Measurements from ENCODE around the gene SSRP1. TPM values are rescaled to one million over a fixed set of nuclear protein-coding genes. Genes with fewer than 3 reads are reported as not detected.
A peak's percentile ranks its signal among the peaks of the same experiment; 100 is the strongest.

The SSRP1 gene
- total and polyA plus RNA-seq, 2 donors (not counting 1 experiment from before 2014, with no cell fraction given): 52.7 to 94.1 TPM

GRCh38 chr11:57308426-57309060 lies 27.1 kb downstream of the SSRP1 start:
- Histone ChIP-seq H3K9me3 (ENCODE audit: control insufficient read depth, insufficient read depth, low read depth, low read length) (no peaks in the 10 kb centered on the region), H3K4me2 (ENCODE audit: extremely low read depth, insufficient read depth, low read length) (no peak overlapping the region)

GRCh38 chr11:57307666-57308270 lies 27.9 kb downstream of the SSRP1 start:
- Histone ChIP-seq H3K4me3 (replicated peaks in 1 of 4; ENCODE audit: control extremely low read depth in 1 of 4, insufficient read depth in 1 of 4, low read depth in 3 of 4, low read length in 4 of 4) (peak overlapping the region in 1 of 4 experiments; percentile 27), H4K20me1 (ENCODE audit: control insufficient read depth, extremely low read depth, insufficient read depth, low read length) (no peaks in the 10 kb centered on the region), H3K9ac (ENCODE audit: insufficient read depth, low read length) (no peak overlapping the region), H2AFZ (ENCODE audit: low read length) (no peak overlapping the region), H3K9me3 (ENCODE audit: control insufficient read depth, insufficient read depth, low read depth, low read length) (no peaks in the 10 kb centered on the region), H3K36me3 (ENCODE audit: control insufficient read depth, insufficient read depth, low read length) (peaks cover 28% of the 10 kb centered on the region), H3K4me2 (ENCODE audit: extremely low read depth, insufficient read depth, low read length) (no peak overlapping the region), H3K27ac (ENCODE audit: insufficient read depth, low read length) (no peak overlapping the region), H3K27me3 (ENCODE audit: control insufficient read depth, insufficient read depth, low read length) (no peaks in the 10 kb centered on the region), H3K4me1 (ENCODE audit: control insufficient read depth, extremely low read depth, insufficient read depth, low read length) (peaks cover 37% of the 10 kb centered on the region), H3K79me2 (ENCODE audit: control insufficient read depth, insufficient read depth, low read length) (peaks cover 69% of the 10 kb centered on the region)
- TF ChIP-seq EZH2 (IDR thresholded peaks at IDR 0.05; ENCODE audit: low read length, missing control alignments) (no peak), CTCF (conservative IDR thresholded peaks at IDR 0.05 in 1 of 2, IDR thresholded peaks at IDR 0.05 in 1 of 2; ENCODE audit: low read depth in 1 of 2, low read length in 2 of 2) (no peak)
- no peak for DNase-seq (ENCODE audit: low read depth in 2 of 2)

More at GRCh38 chr11:57308426-57309060, 27.1 kb downstream of the SSRP1 start:
- no peak for TF ChIP-seq EZH2 (IDR thresholded peaks at IDR 0.05; ENCODE audit: low read length, missing control alignments)
- no peak for TF ChIP-seq CTCF (conservative IDR thresholded peaks at IDR 0.05 in 1 of 2, IDR thresholded peaks at IDR 0.05 in 1 of 2; ENCODE audit: low read depth in 1 of 2, low read length in 2 of 2)
- H3K36me3 ChIP-seq (ENCODE audit: control insufficient read depth, insufficient read depth, low read length): peaks cover 28% of the 10 kb centered on the region
- H2AFZ ChIP-seq (ENCODE audit: low read length): no peak overlapping the region
- DNase-seq (ENCODE audit: low read depth in 2 of 2): no peak
- no peaks in the 10 kb centered on the region for H3K27me3 ChIP-seq (ENCODE audit: control insufficient read depth, insufficient read depth, low read length)
- H3K4me1 ChIP-seq (ENCODE audit: control insufficient read depth, extremely low read depth, insufficient read depth, low read length): peaks cover 37% of the 10 kb centered on the region
- no peak overlapping the region for H3K9ac ChIP-seq (ENCODE audit: insufficient read depth, low read length)
- H3K4me3 ChIP-seq (replicated peaks in 1 of 4; ENCODE audit: control extremely low read depth in 1 of 4, insufficient read depth in 1 of 4, low read depth in 3 of 4, low read length in 4 of 4): peak overlapping the region in 1 of 4 experiments; percentile 27
- no peak overlapping the region for H3K27ac ChIP-seq (ENCODE audit: insufficient read depth, low read length)
- H4K20me1 ChIP-seq (ENCODE audit: control insufficient read depth, extremely low read depth, insufficient read depth, low read length): no peaks in the 10 kb centered on the region
- H3K79me2 ChIP-seq (ENCODE audit: control insufficient read depth, insufficient read depth, low read length): peaks cover 63% of the 10 kb centered on the region

GRCh38 chr11:57306940-57307565 lies 28.6 kb downstream of the SSRP1 start:
- TF ChIP-seq EZH2 (IDR thresholded peaks at IDR 0.05; ENCODE audit: low read length, missing control alignments): no peak
- no peak for TF ChIP-seq CTCF (conservative IDR thresholded peaks at IDR 0.05 in 1 of 2, IDR thresholded peaks at IDR 0.05 in 1 of 2; ENCODE audit: low read depth in 1 of 2, low read length in 2 of 2)
- Histone ChIP-seq H3K79me2 (ENCODE audit: control insufficient read depth, insufficient read depth, low read length) (peaks cover 69% of the 10 kb centered on the region), H3K4me3 (replicated peaks in 1 of 4; ENCODE audit: control extremely low read depth in 1 of 4, insufficient read depth in 1 of 4, low read depth in 3 of 4, low read length in 4 of 4) (peak overlapping the region in 1 of 4 experiments; percentile 27), H3K4me2 (ENCODE audit: extremely low read depth, insufficient read depth, low read length) (peak overlapping the region; percentile 4), H2AFZ (ENCODE audit: low read length) (no peak overlapping the region), H3K4me1 (ENCODE audit: control insufficient read depth, extremely low read depth, insufficient read depth, low read length) (peaks cover 31% of the 10 kb centered on the region), H4K20me1 (ENCODE audit: control insufficient read depth, extremely low read depth, insufficient read depth, low read length) (no peaks in the 10 kb centered on the region), H3K9ac (ENCODE audit: insufficient read depth, low read length) (no peak overlapping the region), H3K27me3 (ENCODE audit: control insufficient read depth, insufficient read depth, low read length) (no peaks in the 10 kb centered on the region), H3K9me3 (ENCODE audit: control insufficient read depth, insufficient read depth, low read depth, low read length) (no peaks in the 10 kb centered on the region), H3K27ac (ENCODE audit: insufficient read depth, low read length) (no peak overlapping the region), H3K36me3 (ENCODE audit: control insufficient read depth, insufficient read depth, low read length) (peaks cover 34% of the 10 kb centered on the region)
- DNase-seq (ENCODE audit: low read depth in 2 of 2): no peak
